ENCODE measurements around the gene PKP3.
"Not testable (repeated sequence)": the region's sequence is repeated elsewhere in the genome, so short reads cannot be mapped to it uniquely, and the experiment has no call there.

- TF ChIP-seq CTCF (IDR thresholded peaks at IDR 0.05); ZFX (IDR thresholded peaks at IDR 0.05; ENCODE audit: borderline replicate concordance): not testable (repeated sequence)
Observed at GRCh38 chr11:401196-401595, 7.2 kb downstream of the PKP3 start.
